ENCODE data around the gene CARD11.

CARD11 gene

DNA sequence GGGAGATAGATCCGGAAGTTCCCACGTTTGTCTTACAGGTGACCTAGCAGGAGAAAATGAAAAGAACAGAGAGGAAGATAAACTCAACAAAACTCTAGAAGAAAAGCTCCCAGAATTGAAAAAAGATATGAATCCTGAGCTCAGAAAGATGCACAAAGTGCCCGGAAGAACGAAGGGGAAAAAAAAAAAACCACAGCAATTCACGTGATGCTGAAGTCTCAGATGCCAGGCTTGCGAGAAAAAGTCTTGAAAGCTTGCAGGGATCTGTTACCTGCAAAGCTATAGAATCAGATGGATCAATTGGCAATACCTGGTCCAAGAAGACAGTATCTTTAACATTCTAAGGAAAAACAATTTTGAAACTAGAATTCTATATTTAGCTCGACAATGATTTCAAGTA, 33.5 kb downstream of the CARD11 start:
- no peak for ATAC-seq
- no peak for TF ChIP-seq RARB (CRISPR knock-in tag; IDR thresholded peaks at IDR 0.05)

DNA sequence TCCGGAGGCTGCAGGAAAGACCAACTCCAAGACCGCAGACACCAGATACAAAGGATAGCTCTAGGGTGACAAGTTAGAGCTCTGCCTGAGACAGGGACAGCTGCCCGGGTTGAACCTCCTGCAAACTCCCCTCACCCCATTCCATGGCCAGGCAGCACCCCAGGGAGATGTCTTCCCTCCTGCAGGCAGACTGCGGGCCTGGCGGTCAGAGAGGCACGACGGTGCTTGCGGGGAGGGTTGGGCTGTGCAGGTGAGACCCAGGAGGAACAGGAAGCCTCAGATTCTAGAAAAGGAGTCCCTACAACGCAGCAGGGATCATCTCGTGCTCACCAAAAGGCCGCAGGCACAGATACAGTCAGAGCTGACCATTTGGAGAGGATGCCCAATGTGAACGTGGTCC, 34.6 kb downstream of the CARD11 start:
- TF ChIP-seq CSRNP3 (CRISPR knock-in tag; IDR thresholded peaks at IDR 0.05) (no peak), ISL1 (CRISPR knock-in tag; IDR thresholded peaks at IDR 0.05) (no peak), ZNF70 (CRISPR knock-in tag; IDR thresholded peaks at IDR 0.05) (no peak), ZC3H10 (CRISPR knock-in tag; IDR thresholded peaks at IDR 0.05) (no peak), BACH2 (CRISPR knock-in tag; IDR thresholded peaks at IDR 0.05; ENCODE audit: borderline replicate concordance) (no peak), POU6F1 (CRISPR knock-in tag; IDR thresholded peaks at IDR 0.05; ENCODE audit: borderline replicate concordance, low read depth) (no peak), TSHZ2 (CRISPR knock-in tag; IDR thresholded peaks at IDR 0.05) (no peak), ZFP3 (CRISPR knock-in tag; IDR thresholded peaks at IDR 0.05) (no peak), ZFP30 (CRISPR knock-in tag; IDR thresholded peaks at IDR 0.05) (no peak), CSDC2 (CRISPR knock-in tag; IDR thresholded peaks at IDR 0.05) (no peak), ARNTL (CRISPR knock-in tag; IDR thresholded peaks at IDR 0.05; ENCODE audit: borderline replicate concordance, low read depth) (no peak), ZNF565 (CRISPR knock-in tag; conservative IDR thresholded peaks at IDR 0.05; ENCODE audit: low read depth) (no peak), PPARA (CRISPR knock-in tag; IDR thresholded peaks at IDR 0.05; ENCODE audit: borderline replicate concordance) (no peak), ZNF8 (CRISPR knock-in tag; IDR thresholded peaks at IDR 0.05) (no peak)
- TF ChIP-seq, protein P1, sequence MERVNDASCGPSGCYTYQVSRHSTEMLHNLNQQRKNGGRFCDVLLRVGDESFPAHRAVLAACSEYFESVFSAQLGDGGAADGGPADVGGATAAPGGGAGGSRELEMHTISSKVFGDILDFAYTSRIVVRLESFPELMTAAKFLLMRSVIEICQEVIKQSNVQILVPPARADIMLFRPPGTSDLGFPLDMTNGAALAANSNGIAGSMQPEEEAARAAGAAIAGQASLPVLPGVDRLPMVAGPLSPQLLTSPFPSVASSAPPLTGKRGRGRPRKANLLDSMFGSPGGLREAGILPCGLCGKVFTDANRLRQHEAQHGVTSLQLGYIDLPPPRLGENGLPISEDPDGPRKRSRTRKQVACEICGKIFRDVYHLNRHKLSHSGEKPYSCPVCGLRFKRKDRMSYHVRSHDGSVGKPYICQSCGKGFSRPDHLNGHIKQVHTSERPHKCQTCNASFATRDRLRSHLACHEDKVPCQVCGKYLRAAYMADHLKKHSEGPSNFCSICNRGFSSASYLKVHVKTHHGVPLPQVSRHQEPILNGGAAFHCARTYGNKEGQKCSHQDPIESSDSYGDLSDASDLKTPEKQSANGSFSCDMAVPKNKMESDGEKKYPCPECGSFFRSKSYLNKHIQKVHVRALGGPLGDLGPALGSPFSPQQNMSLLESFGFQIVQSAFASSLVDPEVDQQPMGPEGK (CRISPR knock-in tag; IDR thresholded peaks at IDR 0.05; ENCODE audit: borderline replicate concordance): no peak
- no peak for ATAC-seq

DNA sequence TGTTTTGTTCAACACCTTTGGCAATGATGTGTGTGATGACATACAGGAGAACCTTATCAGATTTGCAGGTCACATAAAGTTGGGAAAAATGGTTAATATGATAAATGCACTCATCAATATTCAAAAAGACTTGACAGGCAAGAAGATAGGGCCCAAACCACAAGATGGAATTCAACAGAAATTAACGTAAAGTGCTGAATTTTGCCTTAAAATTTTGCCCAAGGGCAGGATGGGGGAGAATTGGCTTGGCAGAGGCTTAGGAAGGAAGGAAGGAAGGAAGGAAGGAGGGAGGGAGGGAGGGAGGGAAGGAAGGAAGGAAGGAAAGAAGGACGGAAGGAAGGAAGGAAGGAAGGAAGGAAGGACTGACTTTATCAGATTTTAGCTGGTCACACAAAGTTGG, 35.3 kb downstream of the CARD11 start:
- no peak for ATAC-seq
- TF ChIP-seq ESRRG (CRISPR knock-in tag; IDR thresholded peaks at IDR 0.05): no peak
- TF ChIP-seq TSHZ2 (CRISPR knock-in tag; IDR thresholded peaks at IDR 0.05): no peak
- TF ChIP-seq ZNF70 (CRISPR knock-in tag; IDR thresholded peaks at IDR 0.05): no peak
- TF ChIP-seq POU6F1 (CRISPR knock-in tag; IDR thresholded peaks at IDR 0.05; ENCODE audit: borderline replicate concordance, low read depth): no peak
- TF ChIP-seq ZFP3 (CRISPR knock-in tag; IDR thresholded peaks at IDR 0.05): no peak
- TF ChIP-seq GLIS3 (CRISPR knock-in tag; IDR thresholded peaks at IDR 0.05): no peak
- no peak for TF ChIP-seq ZNF565 (CRISPR knock-in tag; conservative IDR thresholded peaks at IDR 0.05; ENCODE audit: low read depth)
- no peak for TF ChIP-seq CSDC2 (CRISPR knock-in tag; IDR thresholded peaks at IDR 0.05)
- TF ChIP-seq, protein P2, sequence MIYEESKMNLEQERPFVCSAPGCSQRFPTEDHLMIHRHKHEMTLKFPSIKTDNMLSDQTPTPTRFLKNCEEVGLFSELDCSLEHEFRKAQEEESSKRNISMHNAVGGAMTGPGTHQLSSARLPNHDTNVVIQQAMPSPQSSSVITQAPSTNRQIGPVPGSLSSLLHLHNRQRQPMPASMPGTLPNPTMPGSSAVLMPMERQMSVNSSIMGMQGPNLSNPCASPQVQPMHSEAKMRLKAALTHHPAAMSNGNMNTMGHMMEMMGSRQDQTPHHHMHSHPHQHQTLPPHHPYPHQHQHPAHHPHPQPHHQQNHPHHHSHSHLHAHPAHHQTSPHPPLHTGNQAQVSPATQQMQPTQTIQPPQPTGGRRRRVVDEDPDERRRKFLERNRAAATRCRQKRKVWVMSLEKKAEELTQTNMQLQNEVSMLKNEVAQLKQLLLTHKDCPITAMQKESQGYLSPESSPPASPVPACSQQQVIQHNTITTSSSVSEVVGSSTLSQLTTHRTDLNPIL (CRISPR knock-in tag; IDR thresholded peaks at IDR 0.05; ENCODE audit: low read depth): no peak
- no peak for TF ChIP-seq PPARA (CRISPR knock-in tag; IDR thresholded peaks at IDR 0.05; ENCODE audit: borderline replicate concordance)
- TF ChIP-seq ZFP30 (CRISPR knock-in tag; IDR thresholded peaks at IDR 0.05): no peak
- TF ChIP-seq SNAI2 (CRISPR knock-in tag; IDR thresholded peaks at IDR 0.05): no peak
- TF ChIP-seq ZC3H10 (CRISPR knock-in tag; IDR thresholded peaks at IDR 0.05): no peak

Measured in SK-N-SH treated with all-trans-retinoic acid at 6 μM for 48 hours (cell line).